Stomach (tissue), 4 donors: ENCODE data around the gene DNM3.
"Not testable (repeated sequence)": the region's sequence is repeated elsewhere in the genome, so short reads cannot be mapped to it uniquely, and the experiment has no call there.

ENCODE experiments used
- EP300 ChIP-seq: sonication (generic); formaldehyde crosslinking; IDR thresholded peaks from one replicate; pipeline ENCODE4 v1.6.1; 2017; ENCODE audit warnings: antibody characterized with exemption
- POLR2A ChIP-seq, 4 donors: fragments of 450-650 bp; IDR thresholded peaks; one replicate each; pipeline ENCODE4 v1.6.1; 2016; ENCODE audit warnings: antibody characterized with exemption in 4 of 4, control low read depth in 2 of 4, mild to moderate bottlenecking in 1 of 4, moderate library complexity in 1 of 4
- TF ChIP-seq, protein P1 (sequence below), 7 experiments: fragments of 450-650 bp in 4 of 7; fragments of 200-600 bp in 3 of 7; sonication (generic) in 3 of 7; IDR thresholded peaks; one replicate each; pipeline ENCODE4 v1.5.1; 2016 to 2019; ENCODE audit warnings: antibody characterized with exemption in 7 of 7, control low read depth in 2 of 7, mild to moderate bottlenecking in 1 of 7

DNA sequence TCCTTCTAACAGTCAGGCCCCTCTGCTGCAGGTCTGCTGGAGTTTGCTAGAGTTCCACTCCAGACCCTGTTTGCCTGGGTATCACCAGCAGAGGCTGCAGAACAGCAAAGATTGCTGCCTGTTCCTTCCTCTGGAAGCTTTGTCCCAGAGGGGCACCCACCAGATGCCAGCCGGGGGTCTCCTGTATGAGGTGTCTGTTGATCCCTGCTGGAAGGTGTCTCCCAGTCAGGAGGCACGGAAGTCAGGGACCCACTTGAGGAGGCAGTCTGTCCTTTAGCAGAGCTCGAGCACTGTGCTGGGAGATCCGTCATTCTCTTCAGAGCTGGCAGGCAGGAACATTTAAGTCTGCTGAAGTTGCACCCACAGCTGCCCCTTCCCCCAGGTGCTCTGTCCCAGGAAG, 238.6 kb downstream of the DNM3 start:
- TF ChIP-seq POLR2A (IDR thresholded peaks at IDR 0.05); EP300: not testable (repeated sequence)
- TF ChIP-seq, protein P1, sequence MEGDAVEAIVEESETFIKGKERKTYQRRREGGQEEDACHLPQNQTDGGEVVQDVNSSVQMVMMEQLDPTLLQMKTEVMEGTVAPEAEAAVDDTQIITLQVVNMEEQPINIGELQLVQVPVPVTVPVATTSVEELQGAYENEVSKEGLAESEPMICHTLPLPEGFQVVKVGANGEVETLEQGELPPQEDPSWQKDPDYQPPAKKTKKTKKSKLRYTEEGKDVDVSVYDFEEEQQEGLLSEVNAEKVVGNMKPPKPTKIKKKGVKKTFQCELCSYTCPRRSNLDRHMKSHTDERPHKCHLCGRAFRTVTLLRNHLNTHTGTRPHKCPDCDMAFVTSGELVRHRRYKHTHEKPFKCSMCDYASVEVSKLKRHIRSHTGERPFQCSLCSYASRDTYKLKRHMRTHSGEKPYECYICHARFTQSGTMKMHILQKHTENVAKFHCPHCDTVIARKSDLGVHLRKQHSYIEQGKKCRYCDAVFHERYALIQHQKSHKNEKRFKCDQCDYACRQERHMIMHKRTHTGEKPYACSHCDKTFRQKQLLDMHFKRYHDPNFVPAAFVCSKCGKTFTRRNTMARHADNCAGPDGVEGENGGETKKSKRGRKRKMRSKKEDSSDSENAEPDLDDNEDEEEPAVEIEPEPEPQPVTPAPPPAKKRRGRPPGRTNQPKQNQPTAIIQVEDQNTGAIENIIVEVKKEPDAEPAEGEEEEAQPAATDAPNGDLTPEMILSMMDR (IDR thresholded peaks at IDR 0.05): not testable (repeated sequence)
